ENCODE data around the gene LHX5. TPM values are rescaled to one million over a fixed set of nuclear protein-coding genes. Genes with fewer than 3 reads are reported as not detected.

The LHX5 gene
- total RNA-seq (2022; extraction: Qiagen RNA extraction) = 0.02 TPM in 1 of 5 replicates, not detected in the others

GRCh38 chr12:113471619-113472171 is at the start of gene LHX5:
TSS of gene LHX5 (minus strand) at chr12:113471871. CDS start at chr12:113471498, 373 bp downstream.

GRCh38 chr12:113422030-113422885 is 49.4 kb downstream of the LHX5 start, which contains the start of gene SDSL:
TSS of gene SDSL (plus strand) at chr12:113422380. CDS start at chr12:113427983, 5,603 bp downstream.

Other genes with a start within 250 kb of the LHX5 start
- 7.3 to 10.5 TPM (median 9.5 TPM) in 5 replicates for gene SLC8B1, start 136.8 kb downstream of the LHX5 start, total RNA-seq (2022; extraction: Qiagen RNA extraction)
- 28.8 to 33.9 TPM (median 32.6 TPM) in 5 replicates for gene PLBD2, start 113.3 kb downstream of the LHX5 start, total RNA-seq (2022; extraction: Qiagen RNA extraction)
- 0.48 to 2.1 TPM (median 1.9 TPM) in 5 replicates for gene SDS, start 68.0 kb downstream of the LHX5 start, total RNA-seq (2022; extraction: Qiagen RNA extraction)
- gene SDSL, start 49.5 kb downstream of the LHX5 start, total RNA-seq (2022; extraction: Qiagen RNA extraction) = 23.2 to 29.3 TPM (median 28.2 TPM) in 5 replicates